HG02623 (cell line): ENCODE data around the gene MGAT4A.

Experiments
- ATAC-seq: cut with Tn5 transposase; IDR thresholded peaks from one replicate; pipeline ENCODE4 v1.9.1; 2021; ENCODE audit warnings: moderate library complexity; ENCODE audit not compliant: unreplicated experiment

Gene MGAT4A

DNA sequence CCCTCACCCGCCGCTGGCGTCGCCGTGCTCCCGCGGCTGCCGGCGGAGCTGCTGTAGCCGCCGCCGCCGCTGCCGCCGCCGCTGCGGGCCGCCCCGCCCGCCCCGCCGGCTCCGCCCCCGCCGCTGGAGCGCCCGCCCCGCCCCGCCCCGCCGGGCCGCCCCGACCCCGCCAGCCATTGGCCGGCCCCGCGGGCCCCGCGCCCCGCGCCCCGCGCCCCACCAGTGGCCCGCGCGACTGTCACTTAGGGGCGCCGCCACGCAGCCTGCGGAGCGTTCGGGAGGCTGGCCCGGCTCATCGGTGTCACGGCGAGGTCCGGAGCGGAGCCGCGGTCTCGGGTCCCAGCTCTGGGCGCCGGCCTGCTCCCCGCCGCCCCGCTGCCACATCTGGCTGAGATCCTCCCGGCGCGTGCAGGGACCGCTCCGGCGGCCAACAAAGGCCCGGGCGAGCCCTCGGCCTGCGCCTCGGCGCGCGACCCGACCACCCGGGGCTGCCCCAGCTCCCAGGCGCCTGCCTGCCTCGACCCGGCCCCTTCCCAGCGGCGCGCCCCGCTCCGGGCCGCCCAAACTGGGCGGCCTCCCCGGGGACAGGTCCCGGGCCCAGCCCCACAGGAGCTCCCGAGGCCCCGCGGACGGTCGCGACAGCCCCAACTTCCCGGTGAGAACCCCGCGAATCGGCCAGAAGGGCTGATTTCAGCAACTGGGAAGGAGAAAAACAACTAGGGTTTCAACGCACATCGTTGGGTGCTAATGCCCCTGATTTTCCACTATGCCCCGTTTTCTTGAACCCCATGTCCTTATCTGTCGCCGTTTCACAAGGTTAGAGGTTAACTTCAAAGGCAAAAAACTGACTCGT lies at the start of gene MGAT4A:
Gene MGAT4A, minus strand, starts transcription at position 92 of the 853 bp plus-strand sequence. CDS start 4,800 bp downstream, outside the sequence.
- peak; percentile 78 for ATAC-seq

DNA sequence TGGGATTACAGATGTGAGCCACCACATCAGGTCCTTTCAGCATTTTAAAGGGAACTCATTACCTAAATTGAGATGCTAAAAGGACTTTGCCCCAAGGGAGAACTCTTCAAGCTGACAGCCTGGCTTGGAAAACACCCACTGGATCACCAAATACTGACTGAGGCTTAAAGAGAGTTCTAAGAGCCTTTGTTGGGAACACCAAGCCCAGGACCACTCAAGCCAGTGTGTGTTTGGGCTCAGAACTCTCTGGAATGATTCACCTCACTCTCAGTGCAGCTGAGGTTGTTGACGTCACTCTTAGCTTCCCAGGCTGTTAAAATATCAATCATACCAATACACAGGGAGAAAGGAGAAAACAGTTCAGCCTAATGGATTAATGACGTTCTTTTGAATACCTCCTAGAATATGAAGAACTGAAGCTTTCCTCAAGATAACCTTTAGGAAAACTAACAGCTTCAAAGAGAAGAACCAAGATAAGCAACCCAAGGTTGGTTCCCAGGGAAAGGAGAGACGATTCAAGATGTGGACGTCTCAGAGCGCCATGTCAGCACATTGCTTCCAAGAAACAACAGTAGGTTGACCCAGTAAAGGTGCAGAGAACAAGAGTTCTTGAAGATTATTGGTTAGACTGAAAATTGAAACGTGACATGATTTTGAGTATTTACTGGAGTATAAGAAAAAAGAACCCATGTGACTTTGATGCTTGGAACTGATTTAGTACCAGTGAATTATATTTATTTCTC lies 48.0 kb upstream of the MGAT4A start:
- no peak for ATAC-seq

DNA sequence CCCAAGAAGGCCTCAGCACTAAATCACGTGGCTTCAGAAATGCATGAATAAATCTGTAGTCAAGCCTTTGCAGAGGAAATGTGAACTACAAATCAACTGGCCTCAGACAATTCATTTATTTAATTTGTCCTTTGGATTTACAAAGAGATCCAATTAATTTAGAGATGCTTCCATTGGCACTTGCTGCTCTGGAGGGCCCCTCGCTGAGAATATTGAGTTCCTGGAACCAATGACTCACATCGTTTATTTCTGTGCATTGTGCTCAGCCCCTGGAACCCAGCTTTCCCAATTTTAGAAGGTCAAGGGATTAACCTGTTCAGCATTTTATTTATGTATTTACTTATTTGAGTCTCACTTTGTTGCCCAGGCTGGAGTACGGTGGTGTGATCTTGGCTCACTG lies 47.2 kb upstream of the MGAT4A start:
- ATAC-seq = no peak

DNA sequence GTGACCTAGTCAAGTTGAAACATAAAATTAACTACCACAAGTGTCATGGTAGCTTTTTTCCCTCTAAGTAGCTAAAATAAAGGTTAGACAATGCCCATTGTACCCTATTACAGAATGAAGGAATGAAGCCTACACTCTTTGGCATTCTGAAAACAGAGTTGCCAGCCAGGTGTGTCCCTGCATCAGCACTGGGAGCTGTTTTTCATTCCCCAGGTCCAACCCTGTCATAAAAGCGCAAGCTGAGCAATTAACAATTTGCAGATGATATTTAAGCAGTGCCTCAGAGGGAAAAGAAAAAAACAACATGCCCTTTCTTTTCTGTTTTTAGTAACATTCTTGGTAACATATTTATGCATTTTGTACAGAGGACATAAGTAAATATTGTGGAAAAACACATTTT lies 46.8 kb upstream of the MGAT4A start:
- ATAC-seq = no peak

DNA sequence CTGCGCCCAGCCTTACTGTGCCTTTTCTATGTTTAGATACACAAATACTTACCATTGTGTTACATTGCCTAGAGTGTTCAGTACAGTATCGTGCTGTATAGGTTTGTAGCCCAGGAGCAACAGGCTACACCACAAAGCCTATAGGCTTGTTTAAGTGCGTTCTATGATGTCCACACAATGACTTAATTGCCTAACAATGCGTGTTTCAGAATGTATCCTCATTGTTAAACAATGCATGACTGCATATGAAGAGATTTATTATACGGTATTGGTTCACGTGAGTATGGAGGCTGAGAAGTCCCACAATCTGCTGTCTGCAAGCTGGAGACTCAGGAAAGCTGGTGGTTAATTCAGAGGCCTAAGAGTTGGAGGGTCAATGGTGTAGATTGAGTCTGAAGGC lies 46.1 kb upstream of the MGAT4A start:
- ATAC-seq = no peak

DNA sequence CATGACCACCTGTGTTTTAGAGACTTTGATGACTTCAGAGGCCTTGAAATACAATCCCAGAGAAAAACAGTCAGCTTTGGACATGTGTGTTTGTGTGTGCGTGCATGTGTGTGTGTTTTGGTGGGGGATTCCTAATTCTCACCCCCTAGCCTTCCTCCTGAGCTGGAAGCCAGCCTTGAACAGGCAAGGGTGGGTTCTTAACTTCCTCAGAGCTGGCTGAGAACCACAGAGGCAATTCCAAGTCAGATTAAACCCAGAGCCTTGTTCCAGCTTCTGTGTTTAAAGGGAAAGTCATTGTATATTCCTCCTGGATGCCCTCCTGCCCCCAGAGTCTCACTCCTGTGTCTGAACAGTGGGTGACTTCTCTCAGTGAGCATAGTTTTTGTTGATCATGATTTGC lies 45.2 kb upstream of the MGAT4A start:
- ATAC-seq = no peak

DNA sequence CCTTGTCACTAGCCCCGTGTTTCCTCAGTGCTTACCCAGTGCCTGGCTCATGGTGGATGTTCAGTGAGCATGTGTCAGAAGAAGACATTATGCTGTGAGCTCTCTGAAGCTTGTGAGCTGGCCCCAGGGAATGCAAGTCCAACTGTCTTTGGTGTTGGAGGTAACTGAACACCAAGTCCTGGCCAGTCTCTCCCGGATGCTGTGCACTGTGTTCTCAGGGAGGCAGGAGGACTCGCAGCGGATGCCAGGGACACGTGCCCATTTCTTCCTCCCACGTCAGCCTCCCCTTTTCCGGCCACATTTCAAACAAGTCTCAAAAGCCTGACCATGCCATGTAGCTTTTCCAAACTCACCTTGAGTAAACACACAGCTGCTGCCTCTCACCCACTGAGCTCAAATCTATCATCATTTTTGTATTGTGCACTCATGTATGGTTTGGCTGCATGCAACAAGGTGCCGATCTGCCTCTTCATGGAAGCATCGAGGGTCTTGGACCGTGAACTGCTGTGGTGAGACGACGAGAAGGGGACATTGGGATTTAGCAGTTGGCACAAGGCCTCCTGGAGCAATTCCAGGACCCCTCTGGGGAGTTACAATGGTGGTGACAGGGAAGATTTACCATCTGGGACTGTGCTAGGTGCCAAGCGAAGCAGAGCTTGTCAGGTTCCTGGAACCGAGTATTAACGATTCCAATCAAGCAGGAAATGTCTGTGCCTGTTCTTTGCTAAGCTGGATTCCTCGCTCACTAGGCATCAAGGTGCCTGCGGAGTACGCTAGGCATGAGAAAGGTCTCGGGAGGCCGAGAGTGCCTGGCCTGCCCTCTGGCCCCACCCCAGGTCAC lies 44.4 kb upstream of the MGAT4A start:
- no peak for ATAC-seq

DNA sequence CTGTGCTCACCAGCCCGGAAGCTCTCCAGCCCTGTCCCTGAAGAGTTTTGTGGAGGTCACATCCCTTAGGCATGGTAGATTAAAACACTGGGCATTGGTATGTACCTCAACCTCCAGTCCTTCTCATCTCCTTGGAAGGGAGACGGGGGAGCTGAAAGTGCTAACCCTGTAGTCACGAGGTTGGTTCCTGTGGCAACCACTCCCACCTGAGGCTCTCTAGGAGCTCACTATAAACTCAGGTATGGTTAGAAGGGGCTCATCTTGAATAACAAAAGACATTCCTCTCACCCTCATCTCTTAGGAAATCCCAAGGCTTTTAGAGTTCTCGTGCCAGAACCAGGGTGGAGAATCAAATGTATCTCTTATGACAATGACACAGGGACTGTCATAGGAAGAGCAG lies 43.0 kb upstream of the MGAT4A start:
- ATAC-seq = no peak

DNA sequence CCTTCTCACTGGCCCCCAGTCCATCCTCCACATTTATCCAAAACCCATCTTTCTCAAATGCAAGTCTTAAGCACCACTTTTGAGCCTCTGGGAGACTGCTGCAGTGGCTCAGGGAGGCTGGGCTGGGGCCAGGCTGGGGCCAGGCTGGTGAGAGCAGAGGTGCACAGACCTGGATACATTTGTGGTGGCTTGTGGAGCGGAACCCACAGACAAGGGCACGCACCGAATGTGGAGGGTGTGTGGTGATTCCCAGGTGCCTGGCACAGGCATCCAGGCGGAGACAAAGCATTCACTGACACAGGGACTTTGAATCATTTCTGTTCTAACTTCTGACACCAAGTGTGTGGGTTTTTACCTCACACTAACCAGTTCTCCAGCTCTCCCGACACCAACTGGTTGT lies 42.2 kb upstream of the MGAT4A start:
- no peak for ATAC-seq

DNA sequence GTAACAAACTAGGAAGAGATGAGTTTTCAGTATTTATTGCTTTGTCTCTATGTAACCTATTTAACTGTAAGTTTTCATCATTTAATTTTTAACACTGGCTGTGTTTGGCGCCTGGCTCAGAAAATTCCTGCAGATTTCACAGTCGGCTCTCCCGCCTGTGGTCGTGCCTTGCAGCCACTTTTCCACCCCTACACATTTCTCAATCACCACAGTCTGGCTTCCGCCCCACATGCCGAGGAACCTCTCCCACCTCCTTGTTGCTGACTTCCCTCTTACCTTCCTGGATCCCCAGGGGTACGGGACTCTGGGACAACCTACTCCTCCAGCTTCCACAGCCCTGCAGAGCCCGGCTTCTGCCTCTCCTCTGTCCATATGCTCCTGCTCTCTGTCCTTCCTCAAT lies 41.6 kb upstream of the MGAT4A start:
- ATAC-seq = no peak

DNA sequence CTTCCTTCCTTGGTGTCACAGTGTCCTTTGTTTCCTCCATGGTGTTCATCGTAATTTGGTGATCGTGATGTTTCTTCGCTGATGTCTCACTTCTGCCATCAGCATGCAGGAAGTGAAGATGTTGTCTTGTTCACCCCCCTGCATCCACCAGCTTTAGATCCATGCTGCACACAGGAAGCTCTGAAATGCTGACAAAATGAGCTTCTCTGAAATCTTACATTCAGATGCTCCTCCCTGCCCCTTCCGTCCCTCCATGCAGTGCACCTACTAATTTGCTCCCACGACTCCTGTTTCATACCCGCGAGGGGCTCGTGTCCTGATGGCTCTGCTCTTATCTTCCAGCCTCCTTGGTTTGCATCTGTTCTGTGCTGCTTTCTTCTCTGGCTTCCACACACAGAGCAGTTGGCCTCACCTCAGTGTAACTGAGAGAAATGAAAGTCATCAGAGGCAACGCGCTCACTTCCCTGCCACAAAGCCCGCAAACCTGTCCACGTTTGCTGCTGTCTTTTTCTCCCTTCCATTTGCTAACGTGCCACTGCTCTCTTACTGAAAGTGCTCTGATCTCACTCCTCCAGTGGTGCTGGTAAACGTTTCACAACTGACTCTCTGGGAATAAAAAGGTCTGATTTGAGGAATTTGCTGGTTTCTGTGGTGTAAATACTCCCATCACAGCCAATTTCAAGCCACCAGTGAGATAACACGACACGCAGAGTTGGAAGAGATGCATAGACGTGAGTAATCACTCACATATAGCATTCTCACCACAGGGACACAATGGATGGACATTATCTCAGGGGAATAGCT lies 41.0 kb upstream of the MGAT4A start:
- ATAC-seq = peak; percentile 51

DNA sequence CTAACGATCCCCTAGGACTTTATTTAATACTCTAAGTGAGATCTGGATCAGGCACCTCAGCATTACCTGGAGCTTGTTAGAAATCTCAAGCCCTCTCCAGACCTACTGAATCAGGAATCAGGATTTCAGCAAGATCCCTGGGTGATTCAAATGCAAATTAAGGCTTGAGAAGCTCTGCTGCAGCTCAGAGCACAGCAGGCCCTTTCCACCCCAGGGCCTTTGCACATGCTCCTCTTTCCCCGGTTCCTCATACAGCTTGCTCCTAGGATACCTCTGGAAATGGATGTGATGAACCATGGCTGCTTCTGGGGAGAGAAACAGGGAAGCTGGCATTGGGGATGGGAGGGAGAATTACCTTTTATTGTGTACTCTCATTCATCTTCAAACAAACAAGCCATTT lies 40.3 kb upstream of the MGAT4A start:
- no peak for ATAC-seq

DNA sequence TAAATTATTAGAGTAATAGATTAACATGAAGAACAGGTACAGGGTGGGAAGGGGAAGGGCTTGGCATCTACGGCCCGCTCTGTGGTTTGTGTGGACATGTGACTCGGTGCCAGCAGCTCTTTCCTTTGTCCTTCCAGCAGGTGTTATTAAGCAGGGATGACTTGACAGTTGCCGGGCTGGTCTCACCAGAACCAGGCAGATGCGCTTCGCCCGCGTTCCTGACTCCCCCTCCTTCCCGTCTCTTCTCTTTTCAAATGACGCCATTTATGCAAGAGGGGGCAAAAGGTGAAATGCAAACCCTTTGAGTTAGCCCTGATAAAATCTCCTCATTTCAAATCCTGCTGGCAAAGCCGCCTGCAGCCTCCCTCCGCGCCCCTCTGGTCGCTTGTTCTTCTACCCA lies 38.9 kb upstream of the MGAT4A start:
- no peak for ATAC-seq

DNA sequence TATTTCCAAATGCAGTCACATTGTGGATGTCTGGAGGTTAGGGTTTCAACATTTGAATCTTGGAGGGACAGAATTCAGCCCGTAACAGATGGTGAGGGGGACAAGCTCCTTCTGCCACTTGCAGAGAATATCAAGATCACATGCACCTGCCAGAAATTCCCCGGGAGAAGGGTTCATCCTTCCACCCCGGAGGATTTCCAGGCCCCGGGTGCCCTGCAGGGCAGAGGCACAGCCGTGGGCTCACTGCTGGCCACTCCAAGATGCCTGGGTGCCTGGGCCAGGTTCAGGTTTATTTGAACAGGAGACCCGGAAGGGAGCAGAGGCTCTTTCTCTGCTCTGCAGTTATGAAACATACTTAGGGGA lies 38.2 kb upstream of the MGAT4A start:
- no peak for ATAC-seq

DNA sequence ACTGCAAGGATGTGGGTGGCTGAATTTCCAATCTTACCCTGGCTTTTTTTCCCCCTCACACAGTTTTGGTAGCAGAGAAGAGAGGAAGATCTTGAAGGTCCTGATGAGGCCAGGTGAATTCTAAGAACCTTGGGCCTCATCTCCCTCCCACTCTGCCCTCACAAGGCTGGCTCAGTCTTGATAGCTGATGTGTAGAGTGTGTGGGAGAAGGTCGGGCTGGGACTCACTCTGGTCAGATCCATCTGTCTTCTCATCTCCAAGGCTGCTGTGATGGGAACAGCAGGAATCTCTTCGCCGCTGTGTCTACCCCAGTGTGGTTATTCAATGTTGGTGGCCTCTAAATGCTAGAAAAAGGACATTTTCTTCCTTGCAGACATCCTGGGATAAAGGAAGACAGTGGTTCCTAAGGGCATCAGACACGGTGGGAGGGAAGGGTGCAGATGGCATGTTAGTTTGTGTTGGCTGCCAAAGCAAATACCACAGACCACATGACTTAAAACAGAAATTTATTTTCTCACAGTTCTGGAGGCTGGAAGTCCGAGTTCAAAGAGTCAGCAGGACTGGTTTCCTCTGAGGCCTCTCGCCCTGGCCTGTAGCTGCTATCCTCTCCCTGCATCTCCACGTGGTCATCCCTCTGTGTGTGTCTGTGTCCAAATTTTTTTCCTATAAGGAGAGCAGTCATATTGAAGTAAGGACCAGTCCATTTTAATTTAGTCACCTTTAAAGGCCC lies 37.6 kb upstream of the MGAT4A start:
- no peak for ATAC-seq

DNA sequence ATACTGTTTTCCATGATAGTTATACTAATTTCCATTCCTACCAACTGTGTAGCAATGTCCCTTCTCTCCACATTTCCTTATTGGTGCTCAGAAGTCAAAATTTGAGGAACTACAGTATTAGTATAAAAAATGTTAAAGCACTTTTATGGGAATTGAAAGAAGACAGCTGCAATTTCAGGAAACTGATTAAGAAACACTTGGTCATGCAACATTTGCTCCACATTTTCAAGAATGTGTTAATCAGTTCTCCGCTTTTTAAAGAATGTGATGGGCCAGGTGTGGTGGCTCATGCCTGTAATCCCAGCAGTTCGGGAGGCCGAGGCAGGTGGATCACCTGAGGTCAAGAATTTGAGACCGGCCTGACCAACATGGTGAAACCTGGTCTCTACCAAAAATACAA lies 33.6 kb upstream of the MGAT4A start:
- no peak for ATAC-seq

DNA sequence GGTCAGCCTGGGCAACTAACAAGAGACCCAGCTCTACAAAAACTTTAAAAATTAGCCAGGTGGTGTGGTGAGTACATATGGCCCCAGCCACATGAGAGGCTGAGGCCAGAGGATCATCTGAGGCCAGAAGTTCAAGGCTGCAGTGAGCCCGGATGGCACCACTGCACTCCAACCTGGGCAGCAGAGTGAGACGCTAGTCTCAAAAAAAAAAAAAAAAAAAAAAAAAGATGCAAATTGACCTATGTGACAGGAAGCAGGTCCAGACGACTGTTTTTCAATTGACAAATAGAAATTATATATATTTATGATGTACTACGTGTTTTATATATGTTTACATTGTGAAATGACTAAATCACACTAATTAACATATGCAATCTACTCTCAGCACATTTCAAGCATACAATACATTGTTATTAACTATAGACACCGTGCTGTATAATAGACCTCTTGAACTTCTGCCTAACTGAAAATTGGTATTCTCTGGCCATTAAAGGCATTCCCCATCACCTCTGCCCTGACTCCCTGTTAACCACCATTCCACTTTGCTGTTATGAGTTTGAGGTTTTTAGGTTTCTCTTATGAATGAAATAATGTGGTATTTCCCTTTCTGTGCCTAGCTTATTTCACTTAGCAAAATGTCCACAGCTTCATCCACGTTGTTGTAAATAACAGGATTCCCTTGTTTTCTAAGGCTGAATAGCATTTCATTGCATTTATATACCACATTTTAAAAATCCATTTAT lies 32.4 kb upstream of the MGAT4A start:
- ATAC-seq = no peak

DNA sequence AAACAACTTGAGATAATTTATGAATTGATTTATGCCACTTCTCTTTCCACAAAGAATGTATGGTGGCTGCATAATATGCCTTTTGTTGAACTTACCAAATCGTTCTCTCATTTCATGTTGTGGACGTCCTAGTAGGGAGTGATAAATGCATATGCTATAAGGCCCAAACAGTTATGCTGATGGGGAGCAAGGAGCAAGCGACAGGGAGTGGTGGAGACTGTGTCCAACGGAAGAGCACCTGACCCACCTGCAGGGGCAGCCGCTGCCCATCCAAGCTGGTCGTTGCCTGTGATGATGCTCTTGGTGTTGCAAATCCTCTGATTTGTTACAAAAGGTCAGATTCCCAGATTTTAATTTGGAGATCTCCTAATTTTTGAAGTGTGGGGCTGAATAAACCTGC lies 31.0 kb upstream of the MGAT4A start:
- ATAC-seq = no peak

DNA sequence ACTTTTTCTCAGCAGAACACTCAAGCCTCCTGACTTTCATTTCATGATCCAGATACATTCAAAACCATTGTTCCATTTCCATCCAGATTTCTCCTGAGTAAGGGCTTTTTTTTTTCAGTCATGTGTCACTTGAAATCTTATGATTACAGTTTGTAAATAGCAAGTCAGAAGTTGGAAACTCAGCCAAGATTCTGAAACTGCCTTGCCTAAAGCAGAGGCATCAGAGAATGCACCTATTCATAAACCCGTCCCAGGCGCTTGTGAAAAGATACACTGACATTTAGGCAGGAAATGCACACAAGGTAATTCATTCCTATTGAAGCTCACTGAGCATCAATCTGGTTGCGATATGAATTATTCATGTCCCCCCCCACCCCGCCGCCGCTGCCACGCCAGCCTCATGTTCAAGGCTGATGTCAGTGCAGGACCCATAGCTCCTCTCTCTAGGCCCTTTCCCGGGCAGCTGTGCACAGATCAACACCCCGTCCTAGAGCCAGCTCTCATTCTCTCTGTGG lies 30.4 kb upstream of the MGAT4A start:
- no peak for ATAC-seq
